Tibial artery (tissue), 4 donors: Measurements from ENCODE around the gene LIMD2.

Experiments
- DNase-seq, 2 donors: peaks; one replicate each; pipeline ENCODE4 v3.0.0-alpha.2; 2019
- H3K27ac ChIP-seq, 2 donors: fragments of 200-600 bp; sonication (generic) in 1 of 2; 1 replicate in 1 of 2; 2 replicates in 1 of 2; pipeline ENCODE4 v1.5.1; 2018 to 2019; ENCODE audit warnings: mild to moderate bottlenecking in 1 of 2
- H3K27me3 ChIP-seq, 2 donors: fragments of 200-600 bp; sonication (generic) in 1 of 2; one replicate each; pipeline versions ENCODE4 v1.5.1 to v1.6.0; 2016 to 2019
- H3K36me3 ChIP-seq, 3 donors: fragments of 200-600 bp; sonication (generic) in 2 of 3; one replicate each; pipeline ENCODE4 v1.5.1; 2016 to 2019; ENCODE audit warnings: mild to moderate bottlenecking in 2 of 3
- H3K4me1 ChIP-seq, 4 donors: fragments of 200-600 bp; sonication (generic) in 2 of 4; 1 replicate in 3 of 4; 2 replicates in 1 of 4; pipeline ENCODE4 v1.5.1; 2016 to 2019
- H3K4me3 ChIP-seq, 2 donors: fragments of 200-600 bp; sonication (generic) in 1 of 2; 1 replicate in 1 of 2; 2 replicates in 1 of 2; pipeline ENCODE4 v1.5.1; 2018 to 2019; ENCODE audit warnings: mild to moderate bottlenecking in 2 of 2
- H3K9me3 ChIP-seq, 3 donors: fragments of 200-600 bp; sonication (generic) in 1 of 3; one replicate each; pipeline ENCODE4 v1.5.1; 2016 to 2019
- intact Hi-C: fragments of 100-400 bp; cut with DNase I; formaldehyde crosslinking; loops from one replicate; pipeline ENCODE4 v1.15.0; 2023; ENCODE audit warnings: low total_unique reads
- TF ChIP-seq, protein P1 (sequence below), 2 experiments: fragments of 200-600 bp in 1 of 2; fragments of 450-650 bp in 1 of 2; IDR thresholded peaks; one replicate each; pipeline ENCODE4 v1.5.1; 2017 to 2019; ENCODE audit warnings: antibody characterized with exemption in 2 of 2, mild to moderate bottlenecking in 1 of 2, moderate library complexity in 1 of 2

Gene LIMD2

DNA sequence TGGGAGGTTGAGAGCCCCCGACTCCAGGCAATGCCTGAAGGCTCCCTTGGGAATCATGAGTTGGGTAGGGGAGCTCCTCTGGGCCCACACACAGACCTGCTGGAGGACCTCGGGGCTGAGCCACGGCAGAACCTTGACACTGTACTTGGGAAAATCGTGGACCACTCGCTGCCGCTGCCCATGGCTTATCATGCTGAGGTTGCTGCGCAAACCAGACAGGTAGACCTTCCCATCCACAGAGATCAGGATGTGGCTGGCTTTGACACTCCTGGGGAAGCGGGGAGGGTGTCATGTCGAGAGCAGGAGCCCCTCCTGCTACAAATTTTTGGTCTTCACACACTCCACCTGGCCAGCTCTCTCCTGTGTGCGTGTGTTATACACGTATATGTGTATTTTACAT lies 7.2 kb upstream of the LIMD2 start:
- no peaks in the 10 kb centered on the region for H3K9me3 ChIP-seq
- intact Hi-C loops, result no loop called here
- H3K36me3 ChIP-seq, result peaks cover 47 to 95% (median 87%) of the 10 kb centered on the region in 3 donors
- H3K27me3 ChIP-seq, result no peaks in the 10 kb centered on the region
- TF ChIP-seq, protein P1, sequence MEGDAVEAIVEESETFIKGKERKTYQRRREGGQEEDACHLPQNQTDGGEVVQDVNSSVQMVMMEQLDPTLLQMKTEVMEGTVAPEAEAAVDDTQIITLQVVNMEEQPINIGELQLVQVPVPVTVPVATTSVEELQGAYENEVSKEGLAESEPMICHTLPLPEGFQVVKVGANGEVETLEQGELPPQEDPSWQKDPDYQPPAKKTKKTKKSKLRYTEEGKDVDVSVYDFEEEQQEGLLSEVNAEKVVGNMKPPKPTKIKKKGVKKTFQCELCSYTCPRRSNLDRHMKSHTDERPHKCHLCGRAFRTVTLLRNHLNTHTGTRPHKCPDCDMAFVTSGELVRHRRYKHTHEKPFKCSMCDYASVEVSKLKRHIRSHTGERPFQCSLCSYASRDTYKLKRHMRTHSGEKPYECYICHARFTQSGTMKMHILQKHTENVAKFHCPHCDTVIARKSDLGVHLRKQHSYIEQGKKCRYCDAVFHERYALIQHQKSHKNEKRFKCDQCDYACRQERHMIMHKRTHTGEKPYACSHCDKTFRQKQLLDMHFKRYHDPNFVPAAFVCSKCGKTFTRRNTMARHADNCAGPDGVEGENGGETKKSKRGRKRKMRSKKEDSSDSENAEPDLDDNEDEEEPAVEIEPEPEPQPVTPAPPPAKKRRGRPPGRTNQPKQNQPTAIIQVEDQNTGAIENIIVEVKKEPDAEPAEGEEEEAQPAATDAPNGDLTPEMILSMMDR (IDR thresholded peaks at IDR 0.05), result no peak
- no peak for DNase-seq
- no peak overlapping the region for H3K4me3 ChIP-seq
- no peak overlapping the region for H3K27ac ChIP-seq
- no peaks in the 10 kb centered on the region for H3K4me1 ChIP-seq

DNA sequence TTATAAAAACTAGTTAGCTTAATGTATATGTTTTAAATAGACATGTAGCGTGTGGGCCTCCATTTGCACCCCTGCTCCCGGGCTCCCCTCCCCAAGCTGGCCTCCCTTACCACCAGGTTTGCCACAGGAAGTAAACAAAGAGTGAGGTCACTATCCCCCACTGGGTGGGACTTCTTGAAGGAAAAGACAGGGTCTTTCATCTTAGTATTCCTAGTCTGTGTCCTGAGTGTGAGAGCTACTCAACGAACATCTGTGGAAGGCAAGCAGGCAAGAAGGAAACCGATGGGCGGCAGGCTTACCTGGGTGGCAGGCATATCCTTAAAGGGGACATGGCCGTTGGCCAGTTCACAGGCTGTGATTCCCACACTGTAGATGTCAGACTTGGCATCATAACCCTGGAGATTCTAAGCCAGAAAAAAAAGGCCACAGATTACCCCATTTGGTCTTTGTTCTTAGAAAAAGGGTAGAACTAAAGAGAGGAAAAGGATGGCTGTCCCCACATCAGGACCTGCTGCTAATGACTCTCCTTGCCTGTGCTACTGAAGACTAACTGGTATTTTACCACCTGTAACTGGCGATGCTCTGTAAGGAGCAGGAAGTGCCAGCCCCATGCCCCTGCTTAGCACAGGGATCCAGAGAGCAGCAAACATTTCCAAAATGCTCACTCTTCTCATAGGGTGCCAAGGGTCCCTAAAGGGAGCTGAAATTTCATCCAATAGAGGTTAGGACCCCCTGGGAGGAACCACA lies 6.6 kb upstream of the LIMD2 start:
- Histone ChIP-seq H3K4me3 (no peak overlapping the region), H3K36me3 (peaks cover 41 to 88% (median 82%) of the 10 kb centered on the region in 3 donors), H3K27ac (no peak overlapping the region), H3K9me3 (no peaks in the 10 kb centered on the region), H3K4me1 (peaks cover 0 to 5% (median 1%) of the 10 kb centered on the region in 4 donors), H3K27me3 (no peaks in the 10 kb centered on the region)
- no peak for DNase-seq
- intact Hi-C loops, result no loop called here
- TF ChIP-seq, protein P1 (IDR thresholded peaks at IDR 0.05), result no peak

DNA sequence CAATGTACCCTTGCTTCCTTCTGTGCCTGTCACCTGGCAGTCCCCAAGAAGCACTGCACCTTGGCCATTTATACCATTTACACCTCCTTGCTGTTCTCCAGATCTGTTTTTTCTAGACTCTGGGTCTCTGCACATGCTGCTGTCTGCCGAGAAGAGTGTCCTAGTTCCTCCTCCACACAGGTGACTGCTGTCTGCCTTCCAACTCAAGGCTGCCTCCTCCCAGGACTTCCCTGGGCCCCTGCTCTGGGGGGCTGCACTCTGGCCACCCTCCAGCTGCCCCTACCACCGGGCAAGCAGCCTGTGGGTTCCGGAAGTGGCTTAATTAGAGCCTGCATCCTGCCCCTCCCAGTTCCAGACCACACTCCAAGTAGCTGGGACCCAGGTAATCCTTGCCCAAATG lies 5.7 kb upstream of the LIMD2 start:
- TF ChIP-seq, protein P1 (IDR thresholded peaks at IDR 0.05), result no peak
- H3K4me3 ChIP-seq, result no peak overlapping the region
- H3K9me3 ChIP-seq, result no peaks in the 10 kb centered on the region
- no peaks in the 10 kb centered on the region for H3K27me3 ChIP-seq
- peaks cover 0 to 14% (median 10%) of the 10 kb centered on the region in 4 donors for H3K4me1 ChIP-seq
- H3K36me3 ChIP-seq, result peaks cover 35 to 80% (median 75%) of the 10 kb centered on the region in 3 donors
- intact Hi-C loops, result no loop called here
- no peak overlapping the region for H3K27ac ChIP-seq
- DNase-seq, result no peak

DNA sequence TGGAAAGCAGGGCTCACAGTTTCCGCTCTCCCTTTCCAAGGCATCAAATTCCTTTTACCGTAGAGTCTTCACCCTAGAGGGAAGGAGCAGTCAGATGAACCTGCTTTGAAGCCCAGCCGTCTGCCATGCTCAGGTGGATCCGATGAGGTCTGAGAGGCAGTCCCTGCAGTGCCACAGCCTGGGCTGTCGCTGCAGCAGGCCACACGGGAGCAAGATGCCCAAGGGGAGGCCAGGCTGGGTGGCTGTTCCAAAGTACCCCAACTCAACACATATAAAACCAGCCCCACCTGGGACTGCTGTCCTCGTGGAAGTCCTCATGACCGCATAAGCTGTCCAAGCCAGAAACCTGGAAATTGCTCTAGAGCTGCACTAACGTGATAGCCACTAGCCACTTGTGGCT lies 4.9 kb upstream of the LIMD2 start:
- intact Hi-C loops, result no loop called here
- Histone ChIP-seq H3K4me1 (peaks cover 0 to 21% (median 16%) of the 10 kb centered on the region in 4 donors), H3K9me3 (no peaks in the 10 kb centered on the region), H3K36me3 (peaks cover 26 to 71% (median 66%) of the 10 kb centered on the region in 3 donors), H3K27ac (no peak overlapping the region), H3K4me3 (no peak overlapping the region), H3K27me3 (no peaks in the 10 kb centered on the region)
- TF ChIP-seq, protein P1 (IDR thresholded peaks at IDR 0.05), result no peak
- no peak for DNase-seq

DNA sequence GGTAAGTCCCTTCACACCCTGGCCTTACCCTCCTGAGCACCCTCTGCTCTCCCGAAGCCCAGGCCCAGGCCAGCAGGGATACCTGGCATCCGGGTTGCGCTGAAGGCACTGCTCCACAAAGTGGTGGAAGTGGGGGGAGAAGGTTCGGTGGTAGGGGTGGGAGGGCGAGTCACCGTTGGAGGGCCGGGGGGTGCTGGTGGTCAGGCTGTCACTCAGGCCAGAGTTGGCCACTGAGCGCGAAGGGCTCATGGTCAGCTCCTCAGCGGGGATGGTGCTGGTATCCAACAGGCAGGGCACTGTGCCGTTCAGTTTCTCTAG lies 4.3 kb upstream of the LIMD2 start:
- H3K4me3 ChIP-seq, result no peak overlapping the region

More for the DNA sequence above, 4.3 kb upstream of the LIMD2 start:
- TF ChIP-seq, protein P1 (IDR thresholded peaks at IDR 0.05), result no peak
- peaks cover 20 to 65% (median 60%) of the 10 kb centered on the region in 3 donors for H3K36me3 ChIP-seq
- peaks cover 0 to 27% (median 22%) of the 10 kb centered on the region in 4 donors for H3K4me1 ChIP-seq
- no peaks in the 10 kb centered on the region for H3K27me3 ChIP-seq
- intact Hi-C loops, result no loop called here
- H3K9me3 ChIP-seq, result no peaks in the 10 kb centered on the region
- H3K27ac ChIP-seq, result no peak overlapping the region
- DNase-seq, result no peak
